ENCODE results near the gene TSPAN14. TPM values are rescaled to one million over a fixed set of nuclear protein-coding genes. Genes with fewer than 3 reads are reported as not detected.

Gene TSPAN14
- total and polyA plus RNA-seq, 2 of the 13 experiments (the other 11 are each of a cell fraction or from before 2014, with no cell fraction given), result 24.1 to 80.6 TPM

DNA sequence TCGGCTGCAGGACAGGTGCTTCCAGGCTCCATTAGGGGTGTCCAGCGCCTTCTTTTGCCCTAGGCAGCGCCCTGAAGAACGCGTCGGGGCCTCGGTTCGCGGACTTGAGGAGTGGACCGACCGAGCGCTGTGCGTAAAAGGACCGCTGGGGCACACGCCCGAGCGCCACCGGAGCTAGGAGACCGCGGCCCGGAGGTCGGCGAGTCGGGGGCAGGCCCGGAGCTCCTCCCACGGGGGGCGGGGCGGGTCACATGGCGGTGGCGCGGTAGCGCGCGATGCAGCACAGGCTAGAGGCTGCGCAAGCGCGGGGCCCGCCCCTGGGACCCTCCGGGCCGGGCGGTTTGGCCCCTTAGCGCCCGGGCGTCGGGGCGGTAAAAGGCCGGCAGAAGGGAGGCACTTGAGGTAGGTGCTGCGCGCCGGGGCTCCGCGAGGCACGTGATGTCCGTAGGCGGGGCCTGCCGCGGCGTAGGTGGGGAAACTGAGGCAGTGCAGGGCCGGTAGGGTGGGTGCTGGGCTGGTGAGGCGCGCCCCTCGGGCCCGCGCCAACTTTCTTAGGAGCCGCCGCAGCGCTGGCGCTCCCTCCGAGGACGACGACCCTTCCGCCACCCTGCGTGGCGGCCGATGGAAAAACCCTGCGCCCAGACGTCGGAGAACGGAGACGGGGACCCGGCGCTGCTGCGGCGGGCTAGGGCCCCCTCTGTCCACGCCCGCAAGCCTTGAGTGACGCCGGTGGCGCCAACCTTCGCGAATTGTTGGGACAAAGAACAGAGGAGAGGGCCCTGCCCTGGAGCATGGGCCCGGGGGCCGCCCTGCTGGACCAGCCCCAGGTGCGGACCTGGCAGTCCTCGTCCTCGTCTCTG is 45.6 kb upstream of the TSPAN14 start, which contains the start of gene PRXL2A (continued):
- TF ChIP-seq ZNF354B (CRISPR knock-in tag; IDR thresholded peaks at IDR 0.05) (0 out of 2 replicates have a peak, but pooled peaks have one; percentile 30), PCBP2 (optimal IDR thresholded peaks at IDR 0.05; ENCODE audit: low read depth, low read length, poor library complexity, severe bottlenecking) (no peak), MAF1 (CRISPR knock-in tag; IDR thresholded peaks at IDR 0.05; ENCODE audit: borderline replicate concordance) (0 out of 2 replicates have a peak, but pooled peaks have one; percentile 59), FOXA1 (IDR thresholded peaks at IDR 0.05) (no peak), FOXA1 (CRISPR knock-in tag; IDR thresholded peaks at IDR 0.05) (no peak), POLR2AphosphoS5 (IDR thresholded peaks at IDR 0.05; ENCODE audit: low read depth, low read length) (peak; percentile 90), ZNF264 (CRISPR knock-in tag; IDR thresholded peaks at IDR 0.05) (no peak; the same call in 1 of the 2 replicates), ZFAT (CRISPR knock-in tag; conservative IDR thresholded peaks at IDR 0.05) (0 out of 2 replicates have a peak, but pooled peaks have one; percentile 43), NPAS2 (CRISPR knock-in tag; IDR thresholded peaks at IDR 0.05; ENCODE audit: borderline replicate concordance) (no peak), ZNF138 (CRISPR knock-in tag; IDR thresholded peaks at IDR 0.05; ENCODE audit: low read depth) (no peak), ZNF777 (CRISPR knock-in tag; IDR thresholded peaks at IDR 0.05) (peak; percentile 92), JUND (CRISPR knock-in tag; IDR thresholded peaks at IDR 0.05) (no peak)
- TF ChIP-seq, protein P1, sequence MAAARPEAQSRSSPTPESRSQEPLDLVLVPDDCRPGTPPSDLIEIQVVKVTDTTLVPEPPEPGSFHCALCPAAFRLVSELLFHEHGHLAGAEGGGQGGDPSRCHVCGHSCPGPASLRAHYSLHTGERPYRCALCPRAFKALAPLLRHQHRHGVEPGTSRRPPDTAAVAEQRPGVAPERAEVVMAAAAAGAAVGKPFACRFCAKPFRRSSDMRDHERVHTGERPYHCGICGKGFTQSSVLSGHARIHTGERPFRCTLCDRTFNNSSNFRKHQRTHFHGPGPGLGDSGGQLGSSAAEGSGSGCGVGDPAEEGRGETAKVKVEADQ (CRISPR knock-in tag; IDR thresholded peaks at IDR 0.05; ENCODE audit: borderline replicate concordance), result peak; percentile 71; the same call in 1 of the 2 replicates
- TF ChIP-seq, protein P2, sequence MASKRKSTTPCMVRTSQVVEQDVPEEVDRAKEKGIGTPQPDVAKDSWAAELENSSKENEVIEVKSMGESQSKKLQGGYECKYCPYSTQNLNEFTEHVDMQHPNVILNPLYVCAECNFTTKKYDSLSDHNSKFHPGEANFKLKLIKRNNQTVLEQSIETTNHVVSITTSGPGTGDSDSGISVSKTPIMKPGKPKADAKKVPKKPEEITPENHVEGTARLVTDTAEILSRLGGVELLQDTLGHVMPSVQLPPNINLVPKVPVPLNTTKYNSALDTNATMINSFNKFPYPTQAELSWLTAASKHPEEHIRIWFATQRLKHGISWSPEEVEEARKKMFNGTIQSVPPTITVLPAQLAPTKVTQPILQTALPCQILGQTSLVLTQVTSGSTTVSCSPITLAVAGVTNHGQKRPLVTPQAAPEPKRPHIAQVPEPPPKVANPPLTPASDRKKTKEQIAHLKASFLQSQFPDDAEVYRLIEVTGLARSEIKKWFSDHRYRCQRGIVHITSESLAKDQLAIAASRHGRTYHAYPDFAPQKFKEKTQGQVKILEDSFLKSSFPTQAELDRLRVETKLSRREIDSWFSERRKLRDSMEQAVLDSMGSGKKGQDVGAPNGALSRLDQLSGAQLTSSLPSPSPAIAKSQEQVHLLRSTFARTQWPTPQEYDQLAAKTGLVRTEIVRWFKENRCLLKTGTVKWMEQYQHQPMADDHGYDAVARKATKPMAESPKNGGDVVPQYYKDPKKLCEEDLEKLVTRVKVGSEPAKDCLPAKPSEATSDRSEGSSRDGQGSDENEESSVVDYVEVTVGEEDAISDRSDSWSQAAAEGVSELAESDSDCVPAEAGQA (IDR thresholded peaks at IDR 0.05; ENCODE audit: low read depth), result no peak
- TF ChIP-seq, protein P2 (CRISPR knock-in tag; IDR thresholded peaks at IDR 0.05; ENCODE audit: borderline replicate concordance), result peak; percentile 30; the same call in 1 of the 2 replicates
- TF ChIP-seq, protein P3, sequence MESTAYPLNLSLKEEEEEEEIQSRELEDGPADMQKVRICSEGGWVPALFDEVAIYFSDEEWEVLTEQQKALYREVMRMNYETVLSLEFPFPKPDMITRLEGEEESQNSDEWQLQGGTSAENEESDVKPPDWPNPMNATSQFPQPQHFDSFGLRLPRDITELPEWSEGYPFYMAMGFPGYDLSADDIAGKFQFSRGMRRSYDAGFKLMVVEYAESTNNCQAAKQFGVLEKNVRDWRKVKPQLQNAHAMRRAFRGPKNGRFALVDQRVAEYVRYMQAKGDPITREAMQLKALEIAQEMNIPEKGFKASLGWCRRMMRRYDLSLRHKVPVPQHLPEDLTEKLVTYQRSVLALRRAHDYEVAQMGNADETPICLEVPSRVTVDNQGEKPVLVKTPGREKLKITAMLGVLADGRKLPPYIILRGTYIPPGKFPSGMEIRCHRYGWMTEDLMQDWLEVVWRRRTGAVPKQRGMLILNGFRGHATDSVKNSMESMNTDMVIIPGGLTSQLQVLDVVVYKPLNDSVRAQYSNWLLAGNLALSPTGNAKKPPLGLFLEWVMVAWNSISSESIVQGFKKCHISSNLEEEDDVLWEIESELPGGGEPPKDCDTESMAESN (CRISPR knock-in tag; conservative IDR thresholded peaks at IDR 0.05), result peak; percentile 78
- TF ChIP-seq, protein P4, sequence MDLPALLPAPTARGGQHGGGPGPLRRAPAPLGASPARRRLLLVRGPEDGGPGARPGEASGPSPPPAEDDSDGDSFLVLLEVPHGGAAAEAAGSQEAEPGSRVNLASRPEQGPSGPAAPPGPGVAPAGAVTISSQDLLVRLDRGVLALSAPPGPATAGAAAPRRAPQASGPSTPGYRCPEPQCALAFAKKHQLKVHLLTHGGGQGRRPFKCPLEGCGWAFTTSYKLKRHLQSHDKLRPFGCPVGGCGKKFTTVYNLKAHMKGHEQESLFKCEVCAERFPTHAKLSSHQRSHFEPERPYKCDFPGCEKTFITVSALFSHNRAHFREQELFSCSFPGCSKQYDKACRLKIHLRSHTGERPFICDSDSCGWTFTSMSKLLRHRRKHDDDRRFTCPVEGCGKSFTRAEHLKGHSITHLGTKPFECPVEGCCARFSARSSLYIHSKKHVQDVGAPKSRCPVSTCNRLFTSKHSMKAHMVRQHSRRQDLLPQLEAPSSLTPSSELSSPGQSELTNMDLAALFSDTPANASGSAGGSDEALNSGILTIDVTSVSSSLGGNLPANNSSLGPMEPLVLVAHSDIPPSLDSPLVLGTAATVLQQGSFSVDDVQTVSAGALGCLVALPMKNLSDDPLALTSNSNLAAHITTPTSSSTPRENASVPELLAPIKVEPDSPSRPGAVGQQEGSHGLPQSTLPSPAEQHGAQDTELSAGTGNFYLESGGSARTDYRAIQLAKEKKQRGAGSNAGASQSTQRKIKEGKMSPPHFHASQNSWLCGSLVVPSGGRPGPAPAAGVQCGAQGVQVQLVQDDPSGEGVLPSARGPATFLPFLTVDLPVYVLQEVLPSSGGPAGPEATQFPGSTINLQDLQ (CRISPR knock-in tag; IDR thresholded peaks at IDR 0.05), result 0 out of 2 replicates have a peak, but pooled peaks have one; percentile 64
